CD8-positive, alpha-beta memory T cell (primary cell): Measurements from ENCODE around the gene ZNF598. TPM values are rescaled to one million over a fixed set of nuclear protein-coding genes. Genes with fewer than 3 reads are reported as not detected.
A peak's percentile ranks its signal among the peaks of the same experiment; 100 is the strongest.

Source experiments
- CTCF ChIA-PET: fragments of 350-600 bp; sonication (Branson Sonifier 250); formaldehyde crosslinking; loops from one replicate; lab custom pipeline; 2021; ENCODE audit warnings: antibody characterized with exemption; lab: Charles Lee
- POLR2A ChIA-PET: fragments of 350-600 bp; sonication (Branson Sonifier 250); formaldehyde crosslinking; loops from one replicate; lab custom pipeline; 2021; ENCODE audit warnings: antibody characterized with exemption; lab: Charles Lee
- DNase-seq, 5 donors: peaks; one replicate each; pipeline versions ENCODE4 v3.0.0 to v3.0.0-alpha.2; 2020 to 2022; ENCODE audit warnings: mixed read lengths in 1 of 5
- H3K27ac ChIP-seq: one replicate; pipeline ENCODE4 v1.7.0; 2013; ENCODE audit warnings: low read depth, mild to moderate bottlenecking, low read length, moderate library complexity
- H3K27me3 ChIP-seq: 2 replicates; pipeline ENCODE4 v1.7.0; 2013; ENCODE audit warnings: low read length, mild to moderate bottlenecking; ENCODE audit not compliant: insufficient read depth, poor library complexity, severe bottlenecking
- H3K36me3 ChIP-seq: 2 replicates; pipeline ENCODE4 v1.7.0; 2013; ENCODE audit warnings: mild to moderate bottlenecking, low read length, moderate library complexity; ENCODE audit not compliant: insufficient read depth
- H3K4me1 ChIP-seq: 2 replicates; pipeline ENCODE4 v1.7.0; 2013; ENCODE audit warnings: mild to moderate bottlenecking, low read length, moderate library complexity; ENCODE audit not compliant: insufficient read depth
- H3K4me3 ChIP-seq: 2 replicates; pipeline ENCODE4 v1.7.0; 2013; ENCODE audit warnings: mild to moderate bottlenecking, low read length
- H3K9me3 ChIP-seq: 2 replicates; pipeline ENCODE4 v1.7.0; 2013; ENCODE audit warnings: mild to moderate bottlenecking, low read length
- H3K27ac Mint-ChIP-seq, 8 donors: one replicate each; pipeline ENCODE4 v1.8.0; 2020 to 2021; ENCODE audit warnings: mixed read lengths in 8 of 8, mild to moderate bottlenecking in 6 of 8, inconsistent platforms in 3 of 8, moderate library complexity in 3 of 8
- H3K27me3 Mint-ChIP-seq, 2 donors: one replicate each; pipeline ENCODE4 v1.8.0; 2020 to 2021; ENCODE audit warnings: mixed read lengths in 2 of 2, mild to moderate bottlenecking in 1 of 2, moderate library complexity in 1 of 2
- H3K36me3 Mint-ChIP-seq, 3 donors: one replicate each; pipeline ENCODE4 v1.8.0; 2020 to 2021; ENCODE audit warnings: mixed read lengths in 3 of 3, inconsistent platforms in 1 of 3, mild to moderate bottlenecking in 1 of 3
- H3K4me1 Mint-ChIP-seq, 3 donors: one replicate each; pipeline ENCODE4 v1.8.0; 2020 to 2021; ENCODE audit warnings: mixed read lengths in 3 of 3, inconsistent platforms in 1 of 3, mild to moderate bottlenecking in 1 of 3
- H3K4me3 Mint-ChIP-seq, 7 donors: one replicate each; pipeline ENCODE4 v1.8.0; 2020 to 2021; ENCODE audit warnings: mixed read lengths in 7 of 7, mild to moderate bottlenecking in 6 of 7, moderate library complexity in 4 of 7, inconsistent platforms in 2 of 7
- H3K9me3 Mint-ChIP-seq, 5 donors: one replicate each; pipeline ENCODE4 v1.8.0; 2020 to 2022; ENCODE audit warnings: mixed read lengths in 5 of 5, mild to moderate bottlenecking in 3 of 5, moderate library complexity in 2 of 5, inconsistent platforms in 1 of 5
- polyA plus RNA-seq: library from polyadenylated mRNA; unstranded; fragments of 300-500 nt; fragmentation: Illumina TruSeq; gene quantifications from one replicate; pipeline ENCODE4 v1.2.3, GENCODE V29; 2021
- total RNA-seq, 2 experiments: library from RNA; stranded (reverse); gene quantifications; one replicate each; pipeline ENCODE4 v1.2.3, GENCODE V29; 2021

The ZNF598 gene
- total and polyA plus RNA-seq, 3 experiments from 2014 or later: 11.3 to 96.6 (median 91.8) TPM

- no peaks in the 10 kb centered on the region for H3K9me3 ChIP-seq
- peaks cover 12% of the 10 kb centered on the region for H3K4me1 ChIP-seq
- Mint-ChIP-seq H3K27ac (no peak overlapping the region), H3K4me1 (peaks cover 14 to 19% (median 15%) of the 10 kb centered on the region in 3 donors), H3K36me3 (peaks cover 0 to 8% (median 0%) of the 10 kb centered on the region in 3 donors), H3K9me3 (no peaks in the 10 kb centered on the region), H3K27me3 (no peaks in the 10 kb centered on the region), H3K4me3 (no peak overlapping the region)
- no peak overlapping the region for H3K4me3 ChIP-seq
- POLR2A ChIA-PET: no interaction called here
- no peaks in the 10 kb centered on the region for H3K27me3 ChIP-seq
- H3K36me3 ChIP-seq: no peaks in the 10 kb centered on the region
- CTCF ChIA-PET: no interaction called here
- DNase-seq: no peak
- H3K27ac ChIP-seq: no peak overlapping the region
These were observed 34.2 kb upstream of the ZNF598 start for GRCh38 chr16:2043667-2044451.

- no peaks in the 10 kb centered on the region for H3K9me3 ChIP-seq
- H3K27ac ChIP-seq: no peak overlapping the region
- H3K9me3 Mint-ChIP-seq: no peaks in the 10 kb centered on the region
- CTCF ChIA-PET: no interaction called here
- peaks cover 6% of the 10 kb centered on the region for H3K4me1 ChIP-seq
- POLR2A ChIA-PET: no interaction called here
- H3K27ac Mint-ChIP-seq: no peak overlapping the region
- no peak overlapping the region for H3K4me3 Mint-ChIP-seq
- H3K4me1 Mint-ChIP-seq: peaks cover 7 to 12% (median 7%) of the 10 kb centered on the region in 3 donors
- no peaks in the 10 kb centered on the region for H3K36me3 ChIP-seq
- DNase-seq: no peak
- H3K27me3 Mint-ChIP-seq: no peaks in the 10 kb centered on the region
- H3K4me3 ChIP-seq: no peak overlapping the region
- H3K36me3 Mint-ChIP-seq: peaks cover 0 to 7% (median 0%) of the 10 kb centered on the region in 3 donors
- no peaks in the 10 kb centered on the region for H3K27me3 ChIP-seq
These were observed 33.5 kb upstream of the ZNF598 start for GRCh38 chr16:2042986-2043666.

- DNase-seq: no peak
- peaks cover 5 to 11% (median 6%) of the 10 kb centered on the region in 3 donors for H3K4me1 Mint-ChIP-seq
- H3K27me3 Mint-ChIP-seq: no peaks in the 10 kb centered on the region
- H3K4me3 ChIP-seq: no peak overlapping the region
- H3K4me3 Mint-ChIP-seq: no peak overlapping the region
- no peaks in the 10 kb centered on the region for H3K36me3 ChIP-seq
- H3K9me3 Mint-ChIP-seq: no peaks in the 10 kb centered on the region
- H3K27ac Mint-ChIP-seq: no peak overlapping the region
- POLR2A ChIA-PET: no interaction called here
- H3K36me3 Mint-ChIP-seq: peaks cover 0 to 5% (median 0%) of the 10 kb centered on the region in 3 donors
- H3K27me3 ChIP-seq: no peaks in the 10 kb centered on the region
- H3K27ac ChIP-seq: peak overlapping the region; percentile 16
- H3K4me1 ChIP-seq: peaks cover 6% of the 10 kb centered on the region
- CTCF ChIA-PET: no interaction called here
- no peaks in the 10 kb centered on the region for H3K9me3 ChIP-seq
These were observed 32.8 kb upstream of the ZNF598 start for GRCh38 chr16:2042171-2042985.

GRCh38 chr16:2040787-2041522 is 31.3 kb upstream of the ZNF598 start:
- no peaks in the 10 kb centered on the region for H3K4me1 Mint-ChIP-seq
- Histone ChIP-seq H3K36me3 (no peaks in the 10 kb centered on the region), H3K4me3 (no peak overlapping the region), H3K4me1 (no peaks in the 10 kb centered on the region), H3K27me3 (no peaks in the 10 kb centered on the region), H3K9me3 (no peaks in the 10 kb centered on the region), H3K27ac (no peak overlapping the region)
- H3K27me3 Mint-ChIP-seq: no peaks in the 10 kb centered on the region
- DNase-seq: no peak
- no peaks in the 10 kb centered on the region for H3K36me3 Mint-ChIP-seq
- H3K4me3 Mint-ChIP-seq: no peak overlapping the region
- ChIA-PET CTCF (interaction anchor here (0.6 to 2.1 kb wide), 2 partner anchors 99 to 111 kb away, joined by 4 to 8 read pairs; no protein-coding TSS in a partner anchor), POLR2A (no interaction called here)
- no peak overlapping the region for H3K27ac Mint-ChIP-seq
- H3K9me3 Mint-ChIP-seq: no peaks in the 10 kb centered on the region

GRCh38 chr16:2040041-2040786 is 30.6 kb upstream of the ZNF598 start:
- Mint-ChIP-seq H3K9me3 (no peaks in the 10 kb centered on the region), H3K4me1 (no peaks in the 10 kb centered on the region), H3K27me3 (no peaks in the 10 kb centered on the region), H3K4me3 (no peak overlapping the region), H3K36me3 (no peaks in the 10 kb centered on the region), H3K27ac (no peak overlapping the region)
- CTCF ChIA-PET: interaction anchor here (2.1 kb wide), 1 partner anchor 100 kb away, joined by 8 read pairs; no protein-coding TSS in a partner anchor
- Histone ChIP-seq H3K4me3 (no peak overlapping the region), H3K9me3 (no peaks in the 10 kb centered on the region), H3K27ac (no peak overlapping the region), H3K36me3 (no peaks in the 10 kb centered on the region), H3K4me1 (no peaks in the 10 kb centered on the region), H3K27me3 (no peaks in the 10 kb centered on the region)
- POLR2A ChIA-PET: no interaction called here
- no peak for DNase-seq

GRCh38 chr16:2039274-2040031 is 29.8 kb upstream of the ZNF598 start:
- no peak for DNase-seq
- H3K9me3 ChIP-seq: no peaks in the 10 kb centered on the region
- H3K4me1 ChIP-seq: no peaks in the 10 kb centered on the region
- H3K27me3 ChIP-seq: no peaks in the 10 kb centered on the region
- no peaks in the 10 kb centered on the region for H3K36me3 ChIP-seq
- no peaks in the 10 kb centered on the region for H3K36me3 Mint-ChIP-seq
- peak overlapping the region; percentile 16 for H3K27ac ChIP-seq
- H3K4me3 ChIP-seq: no peak overlapping the region
- no peak overlapping the region for H3K27ac Mint-ChIP-seq
- H3K9me3 Mint-ChIP-seq: no peaks in the 10 kb centered on the region
- ChIA-PET CTCF (interaction anchor here (1.3 to 2.1 kb wide), 2 partner anchors 17 to 101 kb away, joined by 4 to 8 read pairs; no protein-coding TSS in a partner anchor), POLR2A (no interaction called here)
- no peaks in the 10 kb centered on the region for H3K27me3 Mint-ChIP-seq
- no peak overlapping the region for H3K4me3 Mint-ChIP-seq
- H3K4me1 Mint-ChIP-seq: no peaks in the 10 kb centered on the region
